ENCODE results near the gene CA9. TPM values are rescaled to one million over a fixed set of nuclear protein-coding genes. Genes with fewer than 3 reads are reported as not detected.

The CA9 gene
- total and polyA plus RNA-seq, 9 of the 15 experiments (the other 6 are each of a cell fraction or from before 2014, with no cell fraction given): 0.15 to 10.6 (median 0.60) TPM; not detected in 4

DNA sequence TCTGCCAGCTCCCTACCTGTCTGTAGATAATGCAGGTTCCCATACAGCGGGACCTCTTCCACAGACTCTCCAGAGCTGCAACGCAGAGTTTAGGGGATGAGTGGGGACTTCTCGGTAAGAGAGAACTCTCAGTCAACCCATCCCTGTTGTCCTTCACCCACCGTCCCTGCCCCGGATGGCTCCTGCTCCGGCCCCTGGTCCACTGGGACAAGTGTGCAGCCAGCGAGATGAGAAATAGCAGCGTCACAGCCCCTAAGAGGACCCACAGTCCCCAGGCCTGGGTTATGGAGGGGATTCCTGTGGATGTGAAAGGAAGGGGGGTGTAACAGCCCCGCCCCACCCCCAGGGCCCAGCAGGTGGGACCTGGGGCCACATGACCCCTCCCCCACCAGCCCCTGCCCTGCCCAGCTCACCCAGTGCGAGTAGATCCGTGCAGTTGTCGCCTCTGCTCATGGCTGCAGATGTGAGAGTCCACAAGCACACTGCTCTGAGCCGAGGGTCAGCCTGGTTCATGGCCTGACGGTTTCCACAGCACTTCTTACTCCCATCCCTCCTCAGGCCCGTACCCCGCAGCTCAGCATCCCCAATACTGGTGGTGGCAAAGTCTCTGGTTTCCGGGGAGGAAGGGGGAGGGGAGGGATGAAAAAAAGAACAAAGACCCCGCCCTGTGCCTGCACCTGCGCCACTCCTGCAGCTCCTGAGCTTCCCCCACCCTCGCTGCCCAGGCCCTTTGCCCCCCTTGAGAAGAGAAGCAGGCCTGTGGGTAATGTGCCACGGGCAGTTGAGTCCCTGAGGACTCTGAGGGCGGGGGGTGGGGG lies 23.2 kb upstream of the CA9 start, which contains the start of gene SIT1:
Gene SIT1, minus strand, starts transcription at position 591 of the 818 bp plus-strand sequence. Its CDS starts 78 bp downstream, at position 513.
- ChIA-PET POLR2A (interaction anchor here (0.6 to 0.7 kb wide), 3 partner anchors 86 to 1351 kb away, joined by 3 read pairs; no protein-coding TSS in a partner anchor), CTCF (ENCODE audit: low intra/inter-chr PET ratio) (no interaction called here)
- peak within 1 kb of the TSS in 1 of 2 experiments; percentile 78; a peak in 2 of 4 replicates for H3K9ac ChIP-seq (ENCODE audit: insufficient read depth in 1 of 2, low read depth in 2 of 2, low read length in 2 of 2)
- intact Hi-C loops (cut with micrococcal nuclease): no loop called here
- 60% methylated on average over 11 of the region's 22 CpGs for WGBS (ENCODE audit: insufficient coverage, low coverage, missing lambda C conversion rate)
- BruUV-seq (replicated peaks): no TSS peak
- peak within 1 kb of the TSS; percentile 55; the same call in 1 of the 2 replicates for H2AFZ ChIP-seq (ENCODE audit: low read depth, low read length)
- in situ Hi-C loops (cut with MboI): no loop called here
- FAIRE-seq (no peak), ATAC-seq (no peak), DNase-seq (ENCODE audit: extremely low read depth in 1 of 4, low spot score in 3 of 4) (no peak)
- H3K79me2 ChIP-seq (ENCODE audit: control insufficient read depth, insufficient read depth, low read length): no peaks in the 10 kb centered on the region
- no peaks in the 10 kb centered on the region for H3K27me3 ChIP-seq (ENCODE audit: control insufficient read depth in 2 of 2, insufficient read depth in 2 of 2, low read length in 2 of 2)
- H3K4me3 ChIP-seq: no peak within 1 kb of the TSS
- H4K20me1 ChIP-seq (replicated peaks; ENCODE audit: control insufficient read depth, insufficient read depth, low read length): no peaks in the 10 kb centered on the region
- no peaks in the 10 kb centered on the region for H3K9me3 ChIP-seq (replicated peaks; ENCODE audit: control insufficient read depth, insufficient read depth, low read depth, low read length)
- TF ChIP-seq BRCA1 (IDR thresholded peaks at IDR 0.05) (no peak), BRCA1 (CRISPR knock-in tag; IDR thresholded peaks at IDR 0.05) (no peak), PYGO2 (tag; IDR thresholded peaks at IDR 0.05) (no peak), TEAD4 (IDR thresholded peaks at IDR 0.05; ENCODE audit: low read length) (no peak), TEAD4 (CRISPR knock-in tag; IDR thresholded peaks at IDR 0.05; ENCODE audit: borderline replicate concordance) (no peak), RUNX1 (IDR thresholded peaks at IDR 0.05; ENCODE audit: low read depth) (no peak), MCM2 (IDR thresholded peaks at IDR 0.05; ENCODE audit: low read depth) (no peak), NEUROD1 (IDR thresholded peaks at IDR 0.05; ENCODE audit: borderline replicate concordance, low read depth, low read length, partially characterized antibody) (no peak), ZNF134 (CRISPR knock-in tag; conservative IDR thresholded peaks at IDR 0.05) (no peak), ZKSCAN8 (CRISPR knock-in tag; IDR thresholded peaks at IDR 0.05) (no peak)
- TF ChIP-seq, protein P1, sequence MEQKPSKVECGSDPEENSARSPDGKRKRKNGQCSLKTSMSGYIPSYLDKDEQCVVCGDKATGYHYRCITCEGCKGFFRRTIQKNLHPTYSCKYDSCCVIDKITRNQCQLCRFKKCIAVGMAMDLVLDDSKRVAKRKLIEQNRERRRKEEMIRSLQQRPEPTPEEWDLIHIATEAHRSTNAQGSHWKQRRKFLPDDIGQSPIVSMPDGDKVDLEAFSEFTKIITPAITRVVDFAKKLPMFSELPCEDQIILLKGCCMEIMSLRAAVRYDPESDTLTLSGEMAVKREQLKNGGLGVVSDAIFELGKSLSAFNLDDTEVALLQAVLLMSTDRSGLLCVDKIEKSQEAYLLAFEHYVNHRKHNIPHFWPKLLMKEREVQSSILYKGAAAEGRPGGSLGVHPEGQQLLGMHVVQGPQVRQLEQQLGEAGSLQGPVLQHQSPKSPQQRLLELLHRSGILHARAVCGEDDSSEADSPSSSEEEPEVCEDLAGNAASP (IDR thresholded peaks at IDR 0.05): no peak
- TF ChIP-seq, protein P2, sequence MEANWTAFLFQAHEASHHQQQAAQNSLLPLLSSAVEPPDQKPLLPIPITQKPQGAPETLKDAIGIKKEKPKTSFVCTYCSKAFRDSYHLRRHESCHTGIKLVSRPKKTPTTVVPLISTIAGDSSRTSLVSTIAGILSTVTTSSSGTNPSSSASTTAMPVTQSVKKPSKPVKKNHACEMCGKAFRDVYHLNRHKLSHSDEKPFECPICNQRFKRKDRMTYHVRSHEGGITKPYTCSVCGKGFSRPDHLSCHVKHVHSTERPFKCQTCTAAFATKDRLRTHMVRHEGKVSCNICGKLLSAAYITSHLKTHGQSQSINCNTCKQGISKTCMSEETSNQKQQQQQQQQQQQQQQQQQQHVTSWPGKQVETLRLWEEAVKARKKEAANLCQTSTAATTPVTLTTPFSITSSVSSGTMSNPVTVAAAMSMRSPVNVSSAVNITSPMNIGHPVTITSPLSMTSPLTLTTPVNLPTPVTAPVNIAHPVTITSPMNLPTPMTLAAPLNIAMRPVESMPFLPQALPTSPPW (CRISPR knock-in tag; IDR thresholded peaks at IDR 0.05): no peak
- TF ChIP-seq, protein P3, sequence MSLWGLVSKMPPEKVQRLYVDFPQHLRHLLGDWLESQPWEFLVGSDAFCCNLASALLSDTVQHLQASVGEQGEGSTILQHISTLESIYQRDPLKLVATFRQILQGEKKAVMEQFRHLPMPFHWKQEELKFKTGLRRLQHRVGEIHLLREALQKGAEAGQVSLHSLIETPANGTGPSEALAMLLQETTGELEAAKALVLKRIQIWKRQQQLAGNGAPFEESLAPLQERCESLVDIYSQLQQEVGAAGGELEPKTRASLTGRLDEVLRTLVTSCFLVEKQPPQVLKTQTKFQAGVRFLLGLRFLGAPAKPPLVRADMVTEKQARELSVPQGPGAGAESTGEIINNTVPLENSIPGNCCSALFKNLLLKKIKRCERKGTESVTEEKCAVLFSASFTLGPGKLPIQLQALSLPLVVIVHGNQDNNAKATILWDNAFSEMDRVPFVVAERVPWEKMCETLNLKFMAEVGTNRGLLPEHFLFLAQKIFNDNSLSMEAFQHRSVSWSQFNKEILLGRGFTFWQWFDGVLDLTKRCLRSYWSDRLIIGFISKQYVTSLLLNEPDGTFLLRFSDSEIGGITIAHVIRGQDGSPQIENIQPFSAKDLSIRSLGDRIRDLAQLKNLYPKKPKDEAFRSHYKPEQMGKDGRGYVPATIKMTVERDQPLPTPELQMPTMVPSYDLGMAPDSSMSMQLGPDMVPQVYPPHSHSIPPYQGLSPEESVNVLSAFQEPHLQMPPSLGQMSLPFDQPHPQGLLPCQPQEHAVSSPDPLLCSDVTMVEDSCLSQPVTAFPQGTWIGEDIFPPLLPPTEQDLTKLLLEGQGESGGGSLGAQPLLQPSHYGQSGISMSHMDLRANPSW (CRISPR knock-in tag; IDR thresholded peaks at IDR 0.05): no peak
- TF ChIP-seq, protein P4, sequence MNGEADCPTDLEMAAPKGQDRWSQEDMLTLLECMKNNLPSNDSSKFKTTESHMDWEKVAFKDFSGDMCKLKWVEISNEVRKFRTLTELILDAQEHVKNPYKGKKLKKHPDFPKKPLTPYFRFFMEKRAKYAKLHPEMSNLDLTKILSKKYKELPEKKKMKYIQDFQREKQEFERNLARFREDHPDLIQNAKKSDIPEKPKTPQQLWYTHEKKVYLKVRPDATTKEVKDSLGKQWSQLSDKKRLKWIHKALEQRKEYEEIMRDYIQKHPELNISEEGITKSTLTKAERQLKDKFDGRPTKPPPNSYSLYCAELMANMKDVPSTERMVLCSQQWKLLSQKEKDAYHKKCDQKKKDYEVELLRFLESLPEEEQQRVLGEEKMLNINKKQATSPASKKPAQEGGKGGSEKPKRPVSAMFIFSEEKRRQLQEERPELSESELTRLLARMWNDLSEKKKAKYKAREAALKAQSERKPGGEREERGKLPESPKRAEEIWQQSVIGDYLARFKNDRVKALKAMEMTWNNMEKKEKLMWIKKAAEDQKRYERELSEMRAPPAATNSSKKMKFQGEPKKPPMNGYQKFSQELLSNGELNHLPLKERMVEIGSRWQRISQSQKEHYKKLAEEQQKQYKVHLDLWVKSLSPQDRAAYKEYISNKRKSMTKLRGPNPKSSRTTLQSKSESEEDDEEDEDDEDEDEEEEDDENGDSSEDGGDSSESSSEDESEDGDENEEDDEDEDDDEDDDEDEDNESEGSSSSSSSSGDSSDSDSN (IDR thresholded peaks at IDR 0.05; ENCODE audit: borderline replicate concordance in 1 of 2, low read depth in 2 of 2, low read length in 2 of 2): no peak
- no peaks in the 10 kb centered on the region for H3K9me1 ChIP-seq (ENCODE audit: control insufficient read depth, insufficient read depth, low read length)
- H3K4me2 ChIP-seq (ENCODE audit: insufficient read depth, low read length): no peak within 1 kb of the TSS
- peaks cover 31 to 32% of the 10 kb centered on the region in 2 experiments for H3K4me1 ChIP-seq (replicated peaks in 1 of 2; ENCODE audit: control insufficient read depth in 2 of 2, insufficient read depth in 2 of 2, low read length in 2 of 2)
- no peaks in the 10 kb centered on the region for H3K36me3 ChIP-seq (ENCODE audit: control insufficient read depth, insufficient read depth, low read length)
- H3K27ac ChIP-seq (ENCODE audit: extremely low read depth, low read depth, low read length): no peak within 1 kb of the TSS

All from K562 (cell line).